Right lobe of liver (tissue), 4 donors: ENCODE data around the gene LMTK2.

ENCODE experiments used
- CTCF ChIP-seq, 4 donors: fragments of 200-600 bp in 3 of 4; fragments of 450-650 bp in 1 of 4; IDR thresholded peaks; one replicate each; pipeline versions ENCODE4 v1.5.1 to v1.8.0; 2016 to 2022; ENCODE audit warnings: antibody characterized with exemption in 4 of 4, mild to moderate bottlenecking in 2 of 4
- POLR2A ChIP-seq: fragments of 450-650 bp; IDR thresholded peaks from one replicate; pipeline ENCODE4 v1.6.1; 2017; ENCODE audit warnings: antibody characterized with exemption, mild to moderate bottlenecking
- donor health status: DM: no; HTN: no; CAD: no.
- donor health status: DM: no; HTN: no; CAD: no.
- donor health status: DM: no; HTN: yes; CAD: no.

- TF ChIP-seq POLR2A: no peak
- no peak for TF ChIP-seq CTCF (IDR thresholded peaks at IDR 0.05)
These were observed 98.0 kb downstream of the LMTK2 start for GRCh38 chr7:98204670-98205069.
